HepG2 (cell line): ENCODE data around the gene KCNB1. TPM values are rescaled to one million over a fixed set of nuclear protein-coding genes. Genes with fewer than 3 reads are reported as not detected.

Source experiments
- ATAC-seq: fragments of 200-7000 bp; cut with Tn5 transposase; 3 replicates; pipeline ENCODE4 v1.9.1; 2020; ENCODE audit warnings: mild to moderate bottlenecking, moderate library complexity
- BruUV-seq: library from RNA; stranded (reverse); fragments of 400-500 nt; replicated peaks from 2 replicates; lab custom pipeline; 2021; lab: Mats Ljungman, UMichigan
- CTCF ChIA-PET: fragments of 300-600 bp; formaldehyde crosslinking; extraction: SDS; loops from one replicate; lab custom pipeline; 2021; ENCODE audit warnings: low total read pairs, inconsistent platforms, low intra/inter-chr PET ratio; lab: Yijun Ruan, JAX
- POLR2A ChIA-PET: fragments of 350-600 bp; sonication (Branson Sonifier 250); formaldehyde crosslinking; loops from one replicate; lab custom pipeline; 2020; ENCODE audit warnings: antibody characterized with exemption, inconsistent platforms; lab: Yijun Ruan, JAX
- DNase-seq: peaks from one replicate; pipeline ENCODE4 v3.0.0-alpha.2; 2015; ENCODE audit warnings: low spot score
- FAIRE-seq: peaks from 3 replicates; lab custom pipeline; 2011; peaks lifted over from hg19 to GRCh38; lab: Jason Lieb, UNC
- H2AFZ ChIP-seq: one replicate; pipeline ENCODE4 v1.6.1; 2011; ENCODE audit warnings: low read length, inconsistent platforms
- H3K27ac ChIP-seq: fragments of 300-600 bp; 3 replicates; pipeline ENCODE4 v1.8.0; 2011; ENCODE audit warnings: mixed run types, mild to moderate bottlenecking, mixed read lengths, low read length, inconsistent platforms; ENCODE audit not compliant: insufficient read depth; ENCODE audit errors: extremely low read length
- H3K27me3 ChIP-seq, 2 experiments: fragments of 200-600 bp in 1 of 2; 2 replicates in 1 of 2; 3 replicates in 1 of 2; pipeline versions ENCODE4 v1.6.0 to v1.8.0; 2011; ENCODE audit warnings: low read length in 2 of 2, mild to moderate bottlenecking in 2 of 2, moderate library complexity in 2 of 2, inconsistent platforms in 1 of 2; ENCODE audit not compliant: insufficient read depth in 2 of 2, control insufficient read depth in 1 of 2
- H3K36me3 ChIP-seq, 2 experiments: fragments of 200-600 bp in 1 of 2; replicated peaks in 1 of 2; 2 replicates in 1 of 2; 3 replicates in 1 of 2; pipeline versions ENCODE4 v1.5.1 to v1.8.0; 2011; ENCODE audit warnings: low read length in 2 of 2, inconsistent platforms in 1 of 2; ENCODE audit not compliant: insufficient read depth in 2 of 2, control insufficient read depth in 1 of 2
- H3K4me1 ChIP-seq: 2 replicates; pipeline ENCODE4 v1.5.1; 2012; ENCODE audit warnings: low read length, inconsistent platforms; ENCODE audit not compliant: insufficient read depth
- H3K4me2 ChIP-seq: 2 replicates; pipeline ENCODE4 v1.6.0; 2011; ENCODE audit warnings: low read depth, low read length, inconsistent platforms
- H3K4me3 ChIP-seq, 3 experiments: fragments of 200-600 bp in 1 of 3; sonication (generic), shearing (Covaris generic) in 1 of 3; replicated peaks in 1 of 3; 2 replicates each; pipeline ENCODE4 v1.5.1; 2011 to 2016; ENCODE audit warnings: low read length in 3 of 3, inconsistent platforms in 2 of 3, low read depth in 2 of 3, mild to moderate bottlenecking in 2 of 3, control low read depth in 1 of 3, mixed read lengths in 1 of 3; ENCODE audit not compliant: insufficient read depth in 1 of 3
- H3K79me2 ChIP-seq: one replicate; pipeline ENCODE4 v1.6.1; 2011; ENCODE audit warnings: low read length, inconsistent platforms; ENCODE audit not compliant: insufficient read depth
- H3K9ac ChIP-seq: 2 replicates; pipeline ENCODE4 v1.6.0; 2011; ENCODE audit warnings: mild to moderate bottlenecking, low read depth, low read length, inconsistent platforms; ENCODE audit not compliant: insufficient read depth
- H3K9me3 ChIP-seq: 2 replicates; pipeline ENCODE4 v1.5.1; 2012; ENCODE audit warnings: mild to moderate bottlenecking, low read length
- H4K20me1 ChIP-seq: 2 replicates; pipeline ENCODE4 v1.6.0; 2011; ENCODE audit warnings: inconsistent platforms, mild to moderate bottlenecking, low read length, moderate library complexity; ENCODE audit not compliant: insufficient read depth
- CCDC6 ChIP-seq: sonication (generic); formaldehyde crosslinking; IDR thresholded peaks from 2 replicates; pipeline ENCODE4 v1.8.1; 2022; ENCODE audit warnings: mild to moderate bottlenecking, missing genetic modification reagents, moderate library complexity
- PHF20 ChIP-seq: sonication (generic); formaldehyde crosslinking; IDR thresholded peaks from 2 replicates; pipeline ENCODE4 v1.5.0; 2020; ENCODE audit warnings: mild to moderate bottlenecking, missing genetic modification reagents
- POGK ChIP-seq: sonication (generic); formaldehyde crosslinking; conservative IDR thresholded peaks from 2 replicates; pipeline ENCODE4 v1.8.0; 2022; ENCODE audit warnings: mild to moderate bottlenecking, moderate library complexity, missing genetic modification reagents
- SYNCRIP ChIP-seq: fragments of 200-400 bp; formaldehyde crosslinking; IDR thresholded peaks from 2 replicates; pipeline ENCODE4 v1.6.1; 2018; ENCODE audit warnings: mild to moderate bottlenecking, low read depth, low read length; ENCODE audit not compliant: insufficient read depth
- TFDP2 ChIP-seq: sonication (generic); formaldehyde crosslinking; IDR thresholded peaks from 2 replicates; pipeline ENCODE4 v1.4.0; 2020; ENCODE audit warnings: missing genetic modification reagents
- WGBS: methylation state at CpG from one replicate; pipeline ENCODE4 v1.1.6; 2017; ENCODE audit warnings: low lambda C conversion rate; 5-methylcytosine and 5-hydroxymethylcytosine counted together
- in situ Hi-C: cut with HindIII; loops from 2 replicates; pipeline ENCODE4 v1.10.0; 2017; ENCODE audit warnings: low pct_unique_long_range_greater_than_20kb; ENCODE audit not compliant: extremely low pct_ligation_motif_present
- intact Hi-C: fragments of 100-400 bp; cut with micrococcal nuclease; formaldehyde crosslinking; loops from one replicate; pipeline ENCODE4 v1.10.0; 2022; ENCODE audit not compliant: unreplicated experiment
- polyA plus RNA-seq, 8 experiments: library from polyadenylated mRNA; depleted of rRNA in 3 of 8; stranded (reverse) in 7 of 8; unstranded in 1 of 8; fragments of >200 nt; fragmentation: Illumina TruSeq in 4 of 8; extraction: Trizol in 4 of 8; gene quantifications; 2 replicates each; pipeline versions ENCODE4 v1.2.1 to v1.2.3, GENCODE V29; 2011 to 2016; ENCODE audit warnings: low read depth in 4 of 8, missing spikeins in 1 of 8, mixed read lengths in 1 of 8; ENCODE audit not compliant: insufficient read depth in 1 of 8
- total RNA-seq, 5 experiments: library from RNA; depleted of rRNA; stranded (reverse); fragments of >200 nt; fragmentation: Illumina TruSeq; extraction: Trizol; gene quantifications; 2 replicates each; pipeline ENCODE4 v1.2.3, GENCODE V29; 2016; ENCODE audit warnings: low read depth in 1 of 5

The KCNB1 gene
- total and polyA plus RNA-seq, 2 of the 13 experiments (the other 11 are each of a cell fraction or from before 2014, with no cell fraction given): 0.02 TPM; not detected in 1

GRCh38 chr20:49399329-49399728 lies 83.1 kb downstream of the KCNB1 start:
- in situ Hi-C loops: no loop called here
- ChIA-PET POLR2A (no interaction called here), CTCF (no interaction called here)

More at GRCh38 chr20:49399329-49399728, 83.1 kb downstream of the KCNB1 start:
- Histone ChIP-seq H3K79me2 (no peaks in the 10 kb centered on the region), H3K9ac (no peak overlapping the region), H3K36me3 (no peaks in the 10 kb centered on the region), H3K27me3 (peaks cover 1 to 15% of the 10 kb centered on the region in 2 experiments; a peak in 3 of 5 replicates), H2AFZ (no peak overlapping the region), H3K4me3 (no peak overlapping the region), H3K9me3 (no peaks in the 10 kb centered on the region), H3K4me2 (no peak overlapping the region), H3K27ac (no peak overlapping the region), H3K4me1 (no peaks in the 10 kb centered on the region), H4K20me1 (no peaks in the 10 kb centered on the region)
- FAIRE-seq (no peak), DNase-seq (no peak), ATAC-seq (no peak)
- BruUV-seq: no TSS peak
- intact Hi-C loops: no loop called here
- WGBS: 21% methylated on average over 5 of the region's 5 CpGs
- TF ChIP-seq PHF20 (CRISPR knock-in tag) (no peak), TFDP2 (CRISPR knock-in tag) (no peak), POGK (CRISPR knock-in tag) (no peak), CCDC6 (CRISPR knock-in tag) (no peak), SYNCRIP (no peak)
